Thoracic aorta (tissue), 2 donors: ENCODE measurements around the gene NBDY. TPM values are rescaled to one million over a fixed set of nuclear protein-coding genes. Genes with fewer than 3 reads are reported as not detected.

Source experiments
- ATAC-seq: fragments of 150-250 bp; one replicate; pipeline ENCODE4 v1.8.0; 2017; ENCODE audit warnings: low read depth; ENCODE audit not compliant: insufficient number of reproducible peaks, low FRiP score
- DNase-seq: peaks from one replicate; pipeline ENCODE4 v3.0.0-alpha.2; 2020; ENCODE audit warnings: low spot score
- H3K27ac ChIP-seq, 2 donors: fragments of 200-600 bp; sonication (generic); 1 replicate in 1 of 2; 2 replicates in 1 of 2; pipeline ENCODE4 v1.5.1; 2016; ENCODE audit warnings: mild to moderate bottlenecking in 2 of 2, moderate library complexity in 2 of 2
- H3K27me3 ChIP-seq: fragments of 200-600 bp; sonication (generic); replicated peaks from 2 replicates; pipeline ENCODE4 v1.6.0; 2016; ENCODE audit warnings: mild to moderate bottlenecking; ENCODE audit not compliant: insufficient read depth
- H3K36me3 ChIP-seq: fragments of 200-600 bp; sonication (generic); one replicate; pipeline ENCODE4 v1.5.1; 2016
- H3K4me1 ChIP-seq, 2 donors: fragments of 200-600 bp; sonication (generic); 1 replicate in 1 of 2; 2 replicates in 1 of 2; pipeline versions ENCODE4 v1.5.1 to v1.6.0; 2016; ENCODE audit warnings: low read depth in 2 of 2, mild to moderate bottlenecking in 1 of 2; ENCODE audit not compliant: control insufficient read depth in 1 of 2
- H3K4me3 ChIP-seq: fragments of 200-600 bp; sonication (generic); 2 replicates; pipeline ENCODE4 v1.5.1; 2016; ENCODE audit warnings: mild to moderate bottlenecking
- H3K9me3 ChIP-seq: fragments of 200-600 bp; sonication (generic); 2 replicates; pipeline ENCODE4 v1.5.1; 2016
- CTCF ChIP-seq: fragments of 200-600 bp; sonication (generic); IDR thresholded peaks from one replicate; pipeline ENCODE4 v1.5.1; 2019; ENCODE audit warnings: antibody characterized with exemption
- total RNA-seq, 2 donors: library from RNA; depleted of rRNA; stranded (reverse); fragments of >200 nt; gene quantifications; one replicate each; pipeline versions ENCODE4 v1.1.0 to v1.2.3, GENCODE V29; 2016

Gene NBDY
- total RNA-seq, 2 donors from 2014 or later, result 8.3 to 12.0 TPM

GRCh38 chrX:56788229-56788628 is 59.2 kb downstream of the NBDY start:
- ATAC-seq, result no peak
- no peak overlapping the region for H3K4me3 ChIP-seq
- H3K27me3 ChIP-seq, result no peaks in the 10 kb centered on the region
- H3K36me3 ChIP-seq, result no peaks in the 10 kb centered on the region
- no peaks in the 10 kb centered on the region for H3K4me1 ChIP-seq
- no peak for TF ChIP-seq CTCF
- no peak for DNase-seq
- H3K27ac ChIP-seq, result no peak overlapping the region
- no peaks in the 10 kb centered on the region for H3K9me3 ChIP-seq

- Histone ChIP-seq H3K4me1 (no peaks in the 10 kb centered on the region), H3K9me3 (no peaks in the 10 kb centered on the region), H3K27me3 (no peaks in the 10 kb centered on the region), H3K27ac (no peak overlapping the region), H3K4me3 (no peak overlapping the region), H3K36me3 (no peaks in the 10 kb centered on the region)
- DNase-seq (no peak), ATAC-seq (no peak)
- TF ChIP-seq CTCF, result peak; percentile 9
These were observed 59.7 kb downstream of the NBDY start for GRCh38 chrX:56788717-56789122.

GRCh38 chrX:56789518-56790070 is 60.6 kb downstream of the NBDY start:
- ATAC-seq, result no peak
- Histone ChIP-seq H3K36me3 (no peaks in the 10 kb centered on the region), H3K4me3 (no peak overlapping the region), H3K27me3 (no peaks in the 10 kb centered on the region), H3K27ac (no peak overlapping the region), H3K4me1 (no peaks in the 10 kb centered on the region), H3K9me3 (no peaks in the 10 kb centered on the region)
- no peak for TF ChIP-seq CTCF
- no peak for DNase-seq

GRCh38 chrX:56790778-56791177 is 61.7 kb downstream of the NBDY start:
- no peak for TF ChIP-seq CTCF
- Histone ChIP-seq H3K4me3 (no peak overlapping the region), H3K27me3 (no peaks in the 10 kb centered on the region), H3K27ac (no peak overlapping the region), H3K4me1 (no peaks in the 10 kb centered on the region), H3K9me3 (no peaks in the 10 kb centered on the region), H3K36me3 (no peaks in the 10 kb centered on the region)
- DNase-seq (no peak), ATAC-seq (no peak)

- DNase-seq, result no peak
- ATAC-seq, result no peak
- no peak overlapping the region for H3K27ac ChIP-seq
These were observed 62.4 kb downstream of the NBDY start for GRCh38 chrX:56791456-56791855.

More at GRCh38 chrX:56791456-56791855, 62.4 kb downstream of the NBDY start:
- Histone ChIP-seq H3K4me3 (no peak overlapping the region), H3K9me3 (no peaks in the 10 kb centered on the region), H3K36me3 (no peaks in the 10 kb centered on the region), H3K4me1 (no peaks in the 10 kb centered on the region), H3K27me3 (no peaks in the 10 kb centered on the region)
- TF ChIP-seq CTCF, result no peak
